H1 (cell line): ENCODE results near the gene SP1.

Experiments used
- BRCA1 ChIP-seq: IDR thresholded peaks from 2 replicates; pipeline ENCODE4 v1.6.1; 2012; ENCODE audit warnings: low read depth, low read length, improper control_type of control experiment
- EP300 ChIP-seq, 2 experiments: IDR thresholded peaks; 1 replicate in 1 of 2; 2 replicates in 1 of 2; pipeline ENCODE4 v1.6.1; 2011 to 2012; ENCODE audit warnings: low read depth in 2 of 2, low read length in 2 of 2, mild to moderate bottlenecking in 2 of 2, borderline replicate concordance in 1 of 2, inconsistent platforms in 1 of 2, moderate library complexity in 1 of 2
- EZH2 ChIP-seq: fragments of 200-600 bp; sonication (generic); IDR thresholded peaks from 2 replicates; pipeline ENCODE4 v1.7.1; 2012; ENCODE audit warnings: low read depth, mild to moderate bottlenecking, moderate library complexity, low read length, inconsistent platforms; ENCODE audit not compliant: severe bottlenecking
- MAFK ChIP-seq: IDR thresholded peaks from 2 replicates; pipeline ENCODE4 v1.6.1; 2012; ENCODE audit warnings: low read depth, mild to moderate bottlenecking, improper control_type of control experiment, low read length
- NRF1 ChIP-seq: IDR thresholded peaks from 2 replicates; pipeline ENCODE4 v1.6.1; 2011; ENCODE audit warnings: mild to moderate bottlenecking, low read depth, low read length, improper control_type of control experiment
- POLR2A ChIP-seq, 2 experiments: IDR thresholded peaks; 1 replicate in 1 of 2; 2 replicates in 1 of 2; pipeline ENCODE4 v1.6.1; 2011; ENCODE audit warnings: low read depth in 2 of 2, low read length in 2 of 2, mild to moderate bottlenecking in 2 of 2; ENCODE audit errors: control extremely low read depth in 1 of 2
- SIN3A ChIP-seq, 2 experiments: IDR thresholded peaks in 1 of 2; conservative IDR thresholded peaks in 1 of 2; 2 replicates each; pipeline ENCODE4 v1.6.1; 2011 to 2012; ENCODE audit warnings: low read length in 2 of 2, improper control_type of control experiment in 1 of 2, low read depth in 1 of 2, mild to moderate bottlenecking in 1 of 2
- SP4 ChIP-seq: IDR thresholded peaks from 2 replicates; pipeline ENCODE4 v1.6.1; 2012; ENCODE audit warnings: low read length, inconsistent platforms
- YY1 ChIP-seq: IDR thresholded peaks from 2 replicates; pipeline ENCODE4 v1.6.1; 2011; ENCODE audit warnings: low read depth, mild to moderate bottlenecking, low read length
- TF ChIP-seq, protein P1 (sequence below), 3 experiments: IDR thresholded peaks; 1 replicate in 2 of 3; 2 replicates in 1 of 3; pipeline versions ENCODE4 v1.5.1 to v1.6.1; 2011; ENCODE audit warnings: low read length in 3 of 3, mild to moderate bottlenecking in 3 of 3, inconsistent platforms in 2 of 3, low read depth in 1 of 3, moderate library complexity in 1 of 3; ENCODE audit not compliant: insufficient read depth in 1 of 3; ENCODE audit errors: control extremely low read depth in 1 of 3
- TF ChIP-seq, protein P2 (sequence below): IDR thresholded peaks from 2 replicates; pipeline ENCODE4 v1.6.1; 2011; ENCODE audit warnings: low read depth, mild to moderate bottlenecking, low read length; ENCODE audit not compliant: insufficient read depth
- TF ChIP-seq, protein P3 (sequence below): IDR thresholded peaks from 2 replicates; pipeline ENCODE4 v1.6.1; 2012; ENCODE audit warnings: inconsistent platforms

DNA sequence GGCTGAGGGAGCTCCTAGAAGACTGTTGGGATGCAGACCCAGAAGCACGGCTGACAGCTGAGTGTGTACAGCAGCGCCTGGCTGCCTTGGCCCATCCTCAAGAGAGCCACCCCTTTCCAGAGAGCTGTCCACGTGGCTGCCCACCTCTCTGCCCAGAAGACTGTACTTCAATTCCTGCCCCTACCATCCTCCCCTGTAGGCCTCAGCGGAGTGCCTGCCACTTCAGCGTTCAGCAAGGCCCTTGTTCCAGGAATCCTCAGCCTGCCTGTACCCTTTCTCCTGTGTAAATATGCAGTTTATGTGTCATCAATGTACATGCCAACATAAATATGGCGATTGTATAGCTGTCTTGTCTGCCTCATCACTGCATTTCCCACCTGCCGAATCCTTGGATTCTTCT lies 51.2 kb downstream of the SP1 start:
- TF ChIP-seq, protein P1, sequence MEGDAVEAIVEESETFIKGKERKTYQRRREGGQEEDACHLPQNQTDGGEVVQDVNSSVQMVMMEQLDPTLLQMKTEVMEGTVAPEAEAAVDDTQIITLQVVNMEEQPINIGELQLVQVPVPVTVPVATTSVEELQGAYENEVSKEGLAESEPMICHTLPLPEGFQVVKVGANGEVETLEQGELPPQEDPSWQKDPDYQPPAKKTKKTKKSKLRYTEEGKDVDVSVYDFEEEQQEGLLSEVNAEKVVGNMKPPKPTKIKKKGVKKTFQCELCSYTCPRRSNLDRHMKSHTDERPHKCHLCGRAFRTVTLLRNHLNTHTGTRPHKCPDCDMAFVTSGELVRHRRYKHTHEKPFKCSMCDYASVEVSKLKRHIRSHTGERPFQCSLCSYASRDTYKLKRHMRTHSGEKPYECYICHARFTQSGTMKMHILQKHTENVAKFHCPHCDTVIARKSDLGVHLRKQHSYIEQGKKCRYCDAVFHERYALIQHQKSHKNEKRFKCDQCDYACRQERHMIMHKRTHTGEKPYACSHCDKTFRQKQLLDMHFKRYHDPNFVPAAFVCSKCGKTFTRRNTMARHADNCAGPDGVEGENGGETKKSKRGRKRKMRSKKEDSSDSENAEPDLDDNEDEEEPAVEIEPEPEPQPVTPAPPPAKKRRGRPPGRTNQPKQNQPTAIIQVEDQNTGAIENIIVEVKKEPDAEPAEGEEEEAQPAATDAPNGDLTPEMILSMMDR (IDR thresholded peaks at IDR 0.05; ENCODE audit: control extremely low read depth in 1 of 3, insufficient read depth in 1 of 3, low read depth in 1 of 3, low read length in 3 of 3), result no peak
- TF ChIP-seq, protein P2, sequence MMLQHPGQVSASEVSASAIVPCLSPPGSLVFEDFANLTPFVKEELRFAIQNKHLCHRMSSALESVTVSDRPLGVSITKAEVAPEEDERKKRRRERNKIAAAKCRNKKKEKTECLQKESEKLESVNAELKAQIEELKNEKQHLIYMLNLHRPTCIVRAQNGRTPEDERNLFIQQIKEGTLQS, result no peak
- no peak for TF ChIP-seq SP4
- no peak for TF ChIP-seq MAFK
- TF ChIP-seq SIN3A (conservative IDR thresholded peaks at IDR 0.05 in 1 of 2, IDR thresholded peaks at IDR 0.05 in 1 of 2; ENCODE audit: low read depth in 1 of 2, low read length in 2 of 2), result no peak
- no peak for TF ChIP-seq EP300 (IDR thresholded peaks at IDR 0.05; ENCODE audit: borderline replicate concordance in 1 of 2, low read depth in 2 of 2, low read length in 2 of 2)
- no peak for TF ChIP-seq NRF1
- TF ChIP-seq, protein P3, sequence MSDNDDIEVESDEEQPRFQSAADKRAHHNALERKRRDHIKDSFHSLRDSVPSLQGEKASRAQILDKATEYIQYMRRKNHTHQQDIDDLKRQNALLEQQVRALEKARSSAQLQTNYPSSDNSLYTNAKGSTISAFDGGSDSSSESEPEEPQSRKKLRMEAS, result no peak
- no peak for TF ChIP-seq POLR2A (IDR thresholded peaks at IDR 0.05; ENCODE audit: control extremely low read depth in 1 of 2, low read depth in 2 of 2, low read length in 2 of 2)
- no peak for TF ChIP-seq BRCA1
- TF ChIP-seq YY1, result no peak
- TF ChIP-seq EZH2, result no peak
